GM12865 (cell line): ENCODE data around the gene BORCS8.

ENCODE experiments used
- DNase-seq: peaks from one replicate; pipeline ENCODE4 v3.0.0; 2010; ENCODE audit warnings: low read depth
- H3K4me3 ChIP-seq: 2 replicates; pipeline ENCODE4 v1.5.1; 2011; ENCODE audit warnings: mild to moderate bottlenecking, low read depth, low read length, control low read depth
- TF ChIP-seq, protein P1 (sequence below): IDR thresholded peaks from 2 replicates; pipeline ENCODE4 v1.5.1; 2011; ENCODE audit warnings: low read length, control low read depth, low read depth, inconsistent platforms; ENCODE audit not compliant: insufficient read depth; ENCODE audit errors: missing control alignments

The BORCS8 gene

DNA sequence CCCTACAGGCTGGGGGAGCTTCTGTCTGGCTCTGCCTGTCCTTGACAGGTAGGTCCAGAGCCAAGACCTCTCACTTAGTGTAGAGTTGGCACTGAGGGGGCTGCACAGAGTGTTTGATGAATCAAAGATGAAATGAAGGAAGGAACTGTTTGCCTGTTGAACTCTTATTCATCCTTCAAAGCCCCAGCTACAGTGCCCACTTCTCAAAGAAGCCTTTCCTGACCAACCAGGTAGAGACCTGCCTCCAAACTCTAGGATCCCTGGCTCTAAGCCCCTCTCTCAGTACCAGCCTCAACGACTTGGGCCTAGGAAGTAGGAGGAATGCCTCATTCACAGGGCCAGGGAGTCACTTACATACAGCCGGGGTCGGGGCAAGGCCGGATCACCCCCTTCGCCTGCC lies 44.6 kb downstream of the BORCS8 start:
- TF ChIP-seq, protein P1, sequence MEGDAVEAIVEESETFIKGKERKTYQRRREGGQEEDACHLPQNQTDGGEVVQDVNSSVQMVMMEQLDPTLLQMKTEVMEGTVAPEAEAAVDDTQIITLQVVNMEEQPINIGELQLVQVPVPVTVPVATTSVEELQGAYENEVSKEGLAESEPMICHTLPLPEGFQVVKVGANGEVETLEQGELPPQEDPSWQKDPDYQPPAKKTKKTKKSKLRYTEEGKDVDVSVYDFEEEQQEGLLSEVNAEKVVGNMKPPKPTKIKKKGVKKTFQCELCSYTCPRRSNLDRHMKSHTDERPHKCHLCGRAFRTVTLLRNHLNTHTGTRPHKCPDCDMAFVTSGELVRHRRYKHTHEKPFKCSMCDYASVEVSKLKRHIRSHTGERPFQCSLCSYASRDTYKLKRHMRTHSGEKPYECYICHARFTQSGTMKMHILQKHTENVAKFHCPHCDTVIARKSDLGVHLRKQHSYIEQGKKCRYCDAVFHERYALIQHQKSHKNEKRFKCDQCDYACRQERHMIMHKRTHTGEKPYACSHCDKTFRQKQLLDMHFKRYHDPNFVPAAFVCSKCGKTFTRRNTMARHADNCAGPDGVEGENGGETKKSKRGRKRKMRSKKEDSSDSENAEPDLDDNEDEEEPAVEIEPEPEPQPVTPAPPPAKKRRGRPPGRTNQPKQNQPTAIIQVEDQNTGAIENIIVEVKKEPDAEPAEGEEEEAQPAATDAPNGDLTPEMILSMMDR: no peak
- DNase-seq: no peak
- no peak overlapping the region for H3K4me3 ChIP-seq

DNA sequence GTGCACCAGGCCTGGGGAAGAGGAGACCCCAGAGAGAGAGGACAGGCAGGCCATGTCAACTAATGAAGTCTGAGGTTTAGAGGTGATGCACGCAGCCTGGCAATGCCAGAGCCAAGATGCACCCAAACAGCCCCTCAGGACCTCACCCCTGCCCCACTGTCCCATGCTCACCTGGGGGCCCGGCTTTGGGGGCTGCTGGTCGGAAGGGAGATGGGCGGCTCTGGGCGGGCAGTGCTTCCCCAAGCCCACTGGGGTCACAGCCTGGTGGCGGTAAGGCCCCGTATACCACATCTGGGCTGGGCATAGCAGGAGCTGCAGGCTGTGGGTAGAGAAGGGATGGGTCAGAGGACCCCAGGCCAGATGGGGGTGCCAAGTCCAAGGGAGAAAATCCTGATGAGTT lies 45.1 kb downstream of the BORCS8 start:
- DNase-seq: no peak
- no peak overlapping the region for H3K4me3 ChIP-seq
- TF ChIP-seq, protein P1: no peak

DNA sequence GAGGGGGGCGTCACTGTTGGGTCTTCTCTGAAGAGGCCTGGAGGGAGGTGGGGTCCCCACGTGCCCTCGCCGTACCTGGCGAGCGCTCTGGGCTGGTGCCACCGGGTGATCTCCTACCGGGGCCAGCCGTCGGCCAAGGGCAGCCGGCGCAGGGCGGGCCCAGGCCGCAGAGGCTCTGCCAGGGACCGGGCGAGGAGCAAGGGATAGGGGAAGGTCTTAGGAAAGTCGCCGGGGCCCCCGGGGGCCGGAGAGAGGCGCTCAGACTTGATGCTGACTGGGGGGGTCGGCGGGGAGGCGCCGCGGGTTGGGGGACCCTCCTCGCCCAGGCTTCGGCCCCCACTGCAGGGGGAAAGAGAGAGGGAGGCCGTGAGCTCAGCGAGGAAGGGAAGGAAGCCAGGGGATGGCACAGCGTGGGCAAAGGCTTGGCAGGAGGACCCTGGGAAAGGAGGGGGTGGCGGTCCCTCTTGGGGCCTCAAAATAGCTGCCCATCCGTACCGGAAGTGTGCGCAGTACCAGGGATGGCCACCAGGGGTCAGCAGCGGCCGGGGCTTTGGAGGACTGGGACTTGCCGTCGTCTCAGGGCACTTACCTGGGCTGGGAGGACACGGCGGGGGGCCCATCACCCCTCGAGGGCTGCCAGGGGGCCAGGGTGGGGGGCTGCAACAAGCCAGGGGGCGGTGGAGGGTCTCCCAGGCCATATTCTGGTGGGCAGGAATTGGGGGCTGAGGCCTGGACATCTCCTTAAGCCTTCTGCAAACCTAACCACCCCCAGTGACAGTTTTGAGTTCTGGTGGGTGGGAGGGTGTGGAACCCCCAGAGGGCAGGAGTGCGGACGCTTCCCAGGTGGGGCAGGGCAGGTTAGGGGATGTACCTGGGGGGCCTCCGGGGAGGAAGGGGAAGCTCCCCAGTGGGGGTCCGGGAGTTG lies 46.0 kb downstream of the BORCS8 start:
- H3K4me3 ChIP-seq: no peak overlapping the region
- peak; percentile 81 for DNase-seq
- TF ChIP-seq, protein P1: peak; percentile 99

DNA sequence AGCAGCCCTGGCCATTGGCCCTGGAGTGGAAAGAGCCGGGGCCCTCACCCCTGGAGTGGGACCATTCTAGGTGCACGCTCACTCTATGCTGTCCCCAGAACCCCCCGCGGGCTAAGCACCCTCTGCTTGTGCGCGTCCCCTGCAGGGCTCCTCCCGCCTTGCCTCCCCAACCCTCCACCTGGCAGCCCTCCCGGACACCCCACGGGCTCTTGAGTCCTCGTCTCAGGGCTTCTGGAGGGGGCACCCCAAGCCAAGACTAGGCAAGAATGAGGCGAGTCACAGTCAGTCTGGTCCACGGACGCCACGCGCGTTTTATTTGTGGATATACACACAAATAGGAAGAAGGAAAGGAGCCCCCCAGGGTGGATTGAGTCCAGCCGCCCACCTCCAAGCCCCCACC lies 46.7 kb downstream of the BORCS8 start:
- H3K4me3 ChIP-seq: no peak overlapping the region
- DNase-seq: no peak
- TF ChIP-seq, protein P1: no peak

DNA sequence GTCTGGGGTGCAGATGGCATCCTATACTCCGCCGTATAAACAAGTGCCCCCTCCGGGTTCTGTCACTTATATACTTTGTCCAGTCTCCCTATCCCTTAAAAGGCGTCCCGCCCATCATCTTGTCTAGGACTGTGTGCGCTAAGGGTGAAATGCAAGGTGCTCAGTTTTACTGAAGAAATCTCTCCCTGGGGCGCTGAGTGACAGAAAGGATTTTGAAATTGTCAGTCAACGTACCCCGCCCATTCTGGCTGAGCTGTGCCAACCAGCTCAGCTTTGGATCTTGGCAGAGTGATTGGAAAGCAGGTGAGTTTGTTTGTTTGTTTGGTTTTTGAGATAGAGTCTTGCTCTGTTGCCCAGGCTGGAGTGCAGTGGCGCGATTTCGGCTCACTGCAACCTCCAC lies 49.6 kb downstream of the BORCS8 start:
- no peak overlapping the region for H3K4me3 ChIP-seq
- DNase-seq: no peak
- TF ChIP-seq, protein P1: no peak

DNA sequence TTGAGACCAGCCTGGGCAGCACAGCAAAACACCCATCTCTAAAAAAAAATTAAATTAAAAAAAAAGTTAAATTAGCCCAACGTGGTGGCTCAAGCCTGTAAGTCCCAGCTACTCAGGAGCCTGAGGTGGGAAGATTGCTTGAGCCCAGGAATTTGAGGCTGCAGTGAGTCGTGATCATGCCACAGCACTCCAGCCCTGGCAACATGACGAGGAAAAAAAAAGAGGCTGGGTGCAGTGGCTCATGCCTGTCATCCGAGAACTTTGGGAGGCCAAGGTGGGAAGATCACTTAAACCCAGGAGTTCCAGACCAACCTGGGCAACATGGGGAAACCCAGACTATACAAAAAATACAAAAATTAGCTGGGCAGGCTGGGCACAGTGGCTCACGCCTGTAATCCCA lies 51.5 kb downstream of the BORCS8 start:
- DNase-seq: no peak
- TF ChIP-seq, protein P1: no peak
- no peak overlapping the region for H3K4me3 ChIP-seq

DNA sequence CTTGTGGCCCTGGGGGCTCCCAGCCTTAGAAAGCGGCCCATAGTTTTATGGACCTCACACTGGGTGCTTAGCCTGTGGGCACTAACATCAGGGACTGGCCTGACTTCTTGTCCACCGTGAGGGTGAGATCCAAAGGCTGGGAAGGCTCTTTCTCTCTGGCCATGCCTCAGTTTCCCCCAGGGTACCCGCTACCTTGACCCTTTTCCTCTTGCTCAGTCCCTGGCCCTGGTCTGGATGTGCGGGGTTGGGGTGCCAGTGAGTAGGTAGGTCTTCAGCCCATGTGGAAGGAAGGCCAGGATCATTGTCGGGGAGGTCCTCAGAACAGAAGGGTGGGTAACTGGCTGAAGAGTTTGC lies 52.1 kb downstream of the BORCS8 start:
- no peak overlapping the region for H3K4me3 ChIP-seq
- no peak for DNase-seq
- TF ChIP-seq, protein P1: no peak
